GM10248 (cell line): Measurements from ENCODE around the gene ADCY5.

Experiments used
- CTCF ChIA-PET: fragments of 300-600 bp; sonication (Branson Sonifier 250); formaldehyde crosslinking; extraction: SDS; loops from one replicate; lab custom pipeline; 2021; ENCODE audit warnings: antibody characterized with exemption; lab: Yijun Ruan, JAX
- POLR2A ChIA-PET: fragments of 350-650 bp; sonication (Branson Sonifier 250); formaldehyde crosslinking; extraction: SDS; loops from one replicate; lab custom pipeline; 2020; ENCODE audit warnings: antibody characterized with exemption; lab: Yijun Ruan, JAX
- DNase-seq: peaks from one replicate; pipeline ENCODE4 v3.0.0; 2012; ENCODE audit errors: extremely low spot score
- CTCF ChIP-seq: IDR thresholded peaks from 2 replicates; pipeline ENCODE4 v1.5.1; 2012; ENCODE audit warnings: mild to moderate bottlenecking, low read depth; ENCODE audit errors: extremely low read depth, missing control alignments, control extremely low read depth

The ADCY5 gene

GRCh38 chr3:123353227-123353849, 95.6 kb downstream of the ADCY5 start:
- no peak for DNase-seq
- CTCF ChIA-PET: interaction anchor here (1.0 to 1.5 kb wide), 3 partner anchors 10 to 24 kb away, joined by 3 to 4 read pairs (median 4); no protein-coding TSS in a partner anchor
- POLR2A ChIA-PET: no interaction called here
- no peak for TF ChIP-seq CTCF

- DNase-seq: no peak
- POLR2A ChIA-PET: no interaction called here
- CTCF ChIA-PET: no interaction called here
- no peak for TF ChIP-seq CTCF
These were observed 96.7 kb downstream of the ADCY5 start for GRCh38 chr3:123352134-123352554.

GRCh38 chr3:123351501-123351900, 97.4 kb downstream of the ADCY5 start:
- DNase-seq: no peak
- ChIA-PET CTCF (interaction anchor here (1.4 to 1.5 kb wide), 4 partner anchors 11 to 138 kb away, joined by 3 to 5 read pairs (median 4); no protein-coding TSS in a partner anchor), POLR2A (no interaction called here)
- TF ChIP-seq CTCF: no peak

- no peak for TF ChIP-seq CTCF
- ChIA-PET POLR2A (no interaction called here), CTCF (interaction anchor here (1.4 to 1.5 kb wide), 4 partner anchors 10 to 138 kb away, joined by 3 to 5 read pairs (median 4); no protein-coding TSS in a partner anchor)
- DNase-seq: no peak
These were observed 97.9 kb downstream of the ADCY5 start for GRCh38 chr3:123350971-123351370.

GRCh38 chr3:123349566-123350435, 99.1 kb downstream of the ADCY5 start:
- POLR2A ChIA-PET: no interaction called here
- CTCF ChIA-PET: interaction anchor here (1.4 to 1.5 kb wide), 4 partner anchors 9 to 140 kb away, joined by 3 to 5 read pairs (median 4); no protein-coding TSS in a partner anchor
- no peak for TF ChIP-seq CTCF
- no peak for DNase-seq

- CTCF ChIA-PET: no interaction called here
- no peak for TF ChIP-seq CTCF
- DNase-seq: no peak
- POLR2A ChIA-PET: no interaction called here
These were observed 99.7 kb downstream of the ADCY5 start for GRCh38 chr3:123349201-123349535.
